CD4-positive, alpha-beta memory T cell (primary cell): ENCODE results near the gene SYT1. TPM values are rescaled to one million over a fixed set of nuclear protein-coding genes. Genes with fewer than 3 reads are reported as not detected.

ENCODE experiments used
- CTCF ChIA-PET: fragments of 350-600 bp; sonication (Branson Sonifier 250); formaldehyde crosslinking; loops from one replicate; lab custom pipeline; 2021; ENCODE audit warnings: inconsistent platforms; ENCODE audit not compliant: partially characterized antibody; lab: Charles Lee
- POLR2A ChIA-PET: fragments of 350-600 bp; sonication (Branson Sonifier 250); formaldehyde crosslinking; loops from one replicate; lab custom pipeline; 2021; ENCODE audit not compliant: partially characterized antibody; lab: Charles Lee
- DNase-seq, 5 donors: peaks; one replicate each; pipeline versions ENCODE4 v3.0.0 to v3.0.0-alpha.2; 2020 to 2022; ENCODE audit warnings: mixed read lengths in 1 of 5
- H3K27ac ChIP-seq: one replicate; pipeline ENCODE4 v1.7.0; 2013; ENCODE audit warnings: low read depth, low read length
- H3K27me3 ChIP-seq: 2 replicates; pipeline ENCODE4 v1.7.0; 2013; ENCODE audit warnings: mild to moderate bottlenecking, low read length, moderate library complexity; ENCODE audit not compliant: insufficient read depth
- H3K36me3 ChIP-seq: 2 replicates; pipeline ENCODE4 v1.7.0; 2013; ENCODE audit warnings: mild to moderate bottlenecking, low read length, moderate library complexity; ENCODE audit not compliant: insufficient read depth
- H3K4me1 ChIP-seq: 2 replicates; pipeline ENCODE4 v1.7.0; 2013; ENCODE audit warnings: mild to moderate bottlenecking, low read length, moderate library complexity; ENCODE audit not compliant: insufficient read depth
- H3K4me3 ChIP-seq, 2 donors: one replicate each; pipeline ENCODE4 v1.7.0; 2013; ENCODE audit warnings: low read length in 2 of 2, mild to moderate bottlenecking in 1 of 2
- H3K9me3 ChIP-seq, 2 donors: one replicate each; pipeline ENCODE4 v1.7.0; 2013; ENCODE audit warnings: low read length in 2 of 2, control low read depth in 1 of 2; ENCODE audit not compliant: control insufficient read depth in 1 of 2
- H3K27ac Mint-ChIP-seq, 7 donors: one replicate each; pipeline ENCODE4 v1.8.0; 2020 to 2021; ENCODE audit warnings: mixed read lengths in 7 of 7, mild to moderate bottlenecking in 6 of 7, inconsistent platforms in 3 of 7, moderate library complexity in 3 of 7
- H3K27me3 Mint-ChIP-seq, 2 donors: one replicate each; pipeline ENCODE4 v1.8.0; 2020 to 2021; ENCODE audit warnings: mixed read lengths in 2 of 2
- H3K36me3 Mint-ChIP-seq, 2 donors: one replicate each; pipeline ENCODE4 v1.8.0; 2020 to 2021; ENCODE audit warnings: mixed read lengths in 2 of 2, inconsistent platforms in 1 of 2, mild to moderate bottlenecking in 1 of 2
- H3K4me1 Mint-ChIP-seq, 4 donors: one replicate each; pipeline ENCODE4 v1.8.0; 2020 to 2021; ENCODE audit warnings: mixed read lengths in 4 of 4, mild to moderate bottlenecking in 1 of 4
- H3K4me3 Mint-ChIP-seq, 8 donors: one replicate each; pipeline ENCODE4 v1.8.0; 2020 to 2021; ENCODE audit warnings: mixed read lengths in 8 of 8, mild to moderate bottlenecking in 7 of 8, moderate library complexity in 6 of 8, inconsistent platforms in 3 of 8
- H3K9me3 Mint-ChIP-seq, 8 donors: one replicate each; pipeline ENCODE4 v1.8.0; 2020 to 2021; ENCODE audit warnings: mixed read lengths in 8 of 8, mild to moderate bottlenecking in 5 of 8, inconsistent platforms in 3 of 8, moderate library complexity in 1 of 8
- intact Hi-C: fragments of 100-400 bp; cut with micrococcal nuclease; formaldehyde crosslinking; loops from one replicate; pipeline ENCODE4 v1.15.1; 2023
- polyA plus RNA-seq, 2 donors: library from polyadenylated mRNA; unstranded; fragments of 300-500 nt; fragmentation: Illumina TruSeq; gene quantifications; one replicate each; pipeline ENCODE4 v1.2.3, GENCODE V29; 2021
- total RNA-seq, 2 experiments: library from RNA; stranded (reverse); gene quantifications; one replicate each; pipeline ENCODE4 v1.2.3, GENCODE V29; 2021

The SYT1 gene
- total and polyA plus RNA-seq, 4 experiments from 2014 or later, result not detected

DNA sequence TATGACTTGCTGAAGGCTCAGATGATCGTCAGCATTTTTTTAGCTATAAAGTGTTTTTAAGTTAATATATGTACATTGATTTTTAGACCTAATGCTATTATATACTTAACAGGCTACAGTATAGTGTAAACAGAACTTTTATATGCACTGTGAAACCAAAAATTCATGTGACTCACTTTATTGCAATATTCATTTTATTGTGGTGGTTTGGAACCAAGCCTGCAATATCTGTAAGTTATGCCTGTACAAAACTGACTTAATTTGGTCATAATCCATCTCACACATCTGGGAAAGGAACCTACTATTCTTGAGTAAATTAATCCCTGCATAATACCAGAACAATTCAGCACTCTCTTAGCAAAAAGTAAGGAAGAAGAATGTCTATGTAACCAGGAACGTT is 390.7 kb downstream of the SYT1 start:
- ChIA-PET CTCF (no interaction called here), POLR2A (no interaction called here)
- DNase-seq, result no peak
- no peak overlapping the region for H3K27ac Mint-ChIP-seq
- H3K4me1 ChIP-seq, result no peaks in the 10 kb centered on the region
- H3K4me3 ChIP-seq, result no peak overlapping the region
- no peaks in the 10 kb centered on the region for H3K27me3 Mint-ChIP-seq
- no peak overlapping the region for H3K4me3 Mint-ChIP-seq
- H3K9me3 ChIP-seq, result no peaks in the 10 kb centered on the region
- H3K4me1 Mint-ChIP-seq, result no peaks in the 10 kb centered on the region
- intact Hi-C loops, result no loop called here
- H3K27me3 ChIP-seq, result no peaks in the 10 kb centered on the region
- H3K36me3 Mint-ChIP-seq, result no peaks in the 10 kb centered on the region
- H3K27ac ChIP-seq, result no peak overlapping the region
- no peaks in the 10 kb centered on the region for H3K36me3 ChIP-seq
- H3K9me3 Mint-ChIP-seq, result peaks cover 0 to 11% (median 2%) of the 10 kb centered on the region in 8 donors

DNA sequence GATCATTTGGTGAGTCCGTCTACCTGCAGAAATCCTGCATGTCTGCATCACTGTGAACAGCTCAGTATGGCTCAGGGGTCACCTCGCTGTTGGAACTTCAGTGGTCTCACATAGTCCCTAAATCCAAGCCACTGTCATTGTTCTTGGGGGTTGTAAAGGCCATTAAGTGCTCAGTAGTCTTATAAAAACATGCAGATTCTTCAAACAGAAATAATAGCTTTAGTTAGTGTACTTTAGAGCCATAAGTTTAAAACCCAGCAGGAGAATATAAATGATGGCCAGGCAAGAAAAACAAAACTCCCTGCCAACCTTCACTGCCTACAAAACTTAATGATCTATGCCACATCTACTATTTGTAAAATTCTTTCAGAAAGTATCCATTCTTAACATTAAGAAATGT is 396.3 kb downstream of the SYT1 start:
- no peaks in the 10 kb centered on the region for H3K4me1 Mint-ChIP-seq
- no peak overlapping the region for H3K4me3 Mint-ChIP-seq
- Histone ChIP-seq H3K4me3 (no peak overlapping the region), H3K27ac (no peak overlapping the region), H3K36me3 (no peaks in the 10 kb centered on the region), H3K9me3 (no peaks in the 10 kb centered on the region), H3K27me3 (no peaks in the 10 kb centered on the region), H3K4me1 (no peaks in the 10 kb centered on the region)
- CTCF ChIA-PET, result no interaction called here
- POLR2A ChIA-PET, result no interaction called here
- H3K9me3 Mint-ChIP-seq, result no peaks in the 10 kb centered on the region
- no peaks in the 10 kb centered on the region for H3K27me3 Mint-ChIP-seq
- intact Hi-C loops, result no loop called here
- no peaks in the 10 kb centered on the region for H3K36me3 Mint-ChIP-seq
- H3K27ac Mint-ChIP-seq, result no peak overlapping the region
- no peak for DNase-seq

DNA sequence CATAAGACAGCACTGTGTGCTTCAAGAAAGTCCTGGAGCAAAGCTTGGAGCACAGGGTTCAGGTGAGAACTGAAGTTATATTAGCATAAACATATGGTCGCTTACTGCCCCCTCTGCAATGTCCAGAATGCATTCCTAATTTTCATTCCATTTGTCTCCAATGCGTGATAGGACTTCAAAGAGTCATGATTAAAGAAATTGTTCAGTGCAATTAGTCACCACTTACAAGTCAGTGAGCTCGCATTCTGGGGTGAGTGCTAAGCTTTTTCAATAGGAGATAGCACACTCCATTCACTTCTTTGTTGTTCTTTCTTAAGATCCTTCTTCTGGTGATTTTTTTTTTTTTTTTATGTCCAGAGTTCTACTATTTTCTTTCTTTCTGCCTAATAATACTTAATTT is 398.4 kb downstream of the SYT1 start:
- no peak overlapping the region for H3K4me3 ChIP-seq
- H3K36me3 Mint-ChIP-seq, result no peaks in the 10 kb centered on the region
- no peaks in the 10 kb centered on the region for H3K4me1 Mint-ChIP-seq
- no peak overlapping the region for H3K27ac ChIP-seq
- H3K27ac Mint-ChIP-seq, result no peak overlapping the region
- H3K4me3 Mint-ChIP-seq, result no peak overlapping the region
- no peaks in the 10 kb centered on the region for H3K9me3 Mint-ChIP-seq
- ChIA-PET CTCF (no interaction called here), POLR2A (no interaction called here)
- H3K27me3 Mint-ChIP-seq, result no peaks in the 10 kb centered on the region
- no peaks in the 10 kb centered on the region for H3K27me3 ChIP-seq
- intact Hi-C loops, result no loop called here
- no peak for DNase-seq
- no peaks in the 10 kb centered on the region for H3K9me3 ChIP-seq
- H3K4me1 ChIP-seq, result no peaks in the 10 kb centered on the region
- no peaks in the 10 kb centered on the region for H3K36me3 ChIP-seq

DNA sequence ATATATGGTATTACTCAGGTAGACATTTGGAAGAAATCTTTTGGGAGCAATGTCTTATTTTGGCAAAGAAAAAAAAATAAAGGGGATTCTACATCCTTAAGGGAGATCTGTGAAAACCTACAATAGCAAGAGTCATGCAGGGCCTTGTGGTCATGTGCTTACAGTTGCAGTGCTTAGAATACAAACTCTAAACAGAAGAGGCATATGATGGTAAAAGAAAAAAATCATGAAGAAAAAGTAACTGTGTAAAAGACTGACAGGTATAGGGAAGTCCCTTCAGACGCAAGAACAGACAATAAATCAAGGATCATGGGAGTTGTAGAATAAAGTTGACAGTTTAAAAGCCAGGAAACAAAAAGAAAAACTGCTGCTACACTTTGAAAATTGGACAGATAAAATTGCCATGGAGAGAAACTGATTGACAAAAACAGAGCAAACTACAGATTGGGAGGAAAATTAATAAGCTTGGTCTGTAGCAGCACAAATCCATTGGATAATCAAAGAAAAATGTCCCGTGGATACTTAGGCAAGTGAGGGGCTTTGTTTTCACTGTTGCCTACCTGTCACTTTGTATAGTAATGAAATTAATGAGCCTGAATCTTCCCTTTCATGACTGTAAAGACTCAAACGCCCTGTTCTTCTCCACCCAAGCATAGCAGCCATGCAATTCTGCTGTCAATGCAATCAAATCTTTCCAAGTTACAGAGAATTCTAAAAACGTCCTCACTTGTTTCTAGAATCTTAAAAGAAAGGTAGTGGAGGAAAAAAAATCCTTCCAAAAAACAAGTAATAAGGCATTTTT is 402.0 kb downstream of the SYT1 start:
- Histone ChIP-seq H3K36me3 (no peaks in the 10 kb centered on the region), H3K27me3 (no peaks in the 10 kb centered on the region), H3K27ac (no peak overlapping the region), H3K9me3 (no peaks in the 10 kb centered on the region), H3K4me3 (no peak overlapping the region), H3K4me1 (no peaks in the 10 kb centered on the region)
- H3K4me1 Mint-ChIP-seq, result no peaks in the 10 kb centered on the region
- no peaks in the 10 kb centered on the region for H3K36me3 Mint-ChIP-seq
- H3K27ac Mint-ChIP-seq, result no peak overlapping the region
- intact Hi-C loops, result no loop called here
- no peak for DNase-seq
- no peaks in the 10 kb centered on the region for H3K27me3 Mint-ChIP-seq
- ChIA-PET CTCF (no interaction called here), POLR2A (no interaction called here)
- no peak overlapping the region for H3K4me3 Mint-ChIP-seq
- H3K9me3 Mint-ChIP-seq, result peaks cover 0 to 4% (median 0%) of the 10 kb centered on the region in 8 donors

DNA sequence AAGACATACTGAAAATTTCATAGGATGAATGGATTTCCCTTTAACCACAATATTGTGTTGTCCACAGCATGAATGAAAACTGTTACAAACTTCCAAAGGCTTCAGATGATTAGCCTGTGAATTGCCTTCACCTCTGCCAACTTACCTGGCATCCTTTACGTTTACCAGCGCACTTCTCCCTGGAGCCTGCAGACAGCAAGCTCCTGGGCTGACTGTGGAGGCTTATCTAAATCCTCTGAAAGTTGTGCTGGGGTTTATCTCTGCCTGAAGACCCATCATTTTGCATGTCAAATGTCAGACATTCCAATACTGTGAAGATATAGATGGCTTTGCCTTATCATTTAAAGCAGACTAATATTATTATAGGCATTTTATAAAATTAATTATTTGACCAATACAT is 403.0 kb downstream of the SYT1 start:
- no peaks in the 10 kb centered on the region for H3K4me1 Mint-ChIP-seq
- H3K36me3 Mint-ChIP-seq, result no peaks in the 10 kb centered on the region
- H3K9me3 Mint-ChIP-seq, result peaks cover 0 to 9% (median 3%) of the 10 kb centered on the region in 8 donors
- intact Hi-C loops, result no loop called here
- Histone ChIP-seq H3K27me3 (no peaks in the 10 kb centered on the region), H3K9me3 (no peaks in the 10 kb centered on the region), H3K27ac (no peak overlapping the region), H3K4me3 (no peak overlapping the region), H3K4me1 (no peaks in the 10 kb centered on the region), H3K36me3 (no peaks in the 10 kb centered on the region)
- no peak for DNase-seq
- H3K27me3 Mint-ChIP-seq, result no peaks in the 10 kb centered on the region
- no peak overlapping the region for H3K27ac Mint-ChIP-seq
- ChIA-PET CTCF (no interaction called here), POLR2A (no interaction called here)
- no peak overlapping the region for H3K4me3 Mint-ChIP-seq

DNA sequence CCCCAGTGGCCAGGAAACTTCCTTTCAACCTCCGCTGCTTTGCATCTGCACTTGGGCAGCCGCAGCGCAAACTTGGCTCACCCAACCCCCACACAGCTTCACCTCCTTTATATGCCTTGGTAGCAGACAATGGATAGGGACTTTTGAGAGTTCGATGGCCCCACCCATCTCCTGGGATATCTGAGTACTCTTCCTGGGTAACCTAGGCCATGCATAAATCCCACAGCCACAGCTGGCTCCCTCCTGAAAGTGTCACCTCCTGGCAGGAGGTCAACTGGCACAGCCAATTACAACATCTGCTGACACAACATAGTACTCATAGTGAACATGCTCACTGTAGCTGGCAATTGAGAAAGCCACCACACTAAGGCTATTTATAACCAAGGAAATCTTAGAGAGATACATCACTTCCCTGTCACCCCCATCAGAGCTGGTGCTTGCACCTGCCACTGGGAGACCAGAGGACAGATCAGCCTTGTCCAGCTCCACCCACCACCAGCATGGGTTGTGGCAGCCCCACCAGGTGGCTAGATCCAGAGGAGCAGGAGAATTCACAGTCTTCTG is 410.0 kb downstream of the SYT1 start:
- H3K9me3 ChIP-seq, result no peaks in the 10 kb centered on the region
- H3K27ac Mint-ChIP-seq, result no peak overlapping the region
- ChIA-PET CTCF (no interaction called here), POLR2A (no interaction called here)
- intact Hi-C loops, result no loop called here
- H3K9me3 Mint-ChIP-seq, result peaks cover 0 to 31% (median 13%) of the 10 kb centered on the region in 8 donors
- no peak overlapping the region for H3K27ac ChIP-seq
- no peaks in the 10 kb centered on the region for H3K27me3 Mint-ChIP-seq
- H3K4me3 ChIP-seq, result no peak overlapping the region
- no peaks in the 10 kb centered on the region for H3K27me3 ChIP-seq
- no peak for DNase-seq
- H3K36me3 ChIP-seq, result no peaks in the 10 kb centered on the region
- no peak overlapping the region for H3K4me3 Mint-ChIP-seq
- no peaks in the 10 kb centered on the region for H3K4me1 ChIP-seq
- H3K36me3 Mint-ChIP-seq, result no peaks in the 10 kb centered on the region
- no peaks in the 10 kb centered on the region for H3K4me1 Mint-ChIP-seq

DNA sequence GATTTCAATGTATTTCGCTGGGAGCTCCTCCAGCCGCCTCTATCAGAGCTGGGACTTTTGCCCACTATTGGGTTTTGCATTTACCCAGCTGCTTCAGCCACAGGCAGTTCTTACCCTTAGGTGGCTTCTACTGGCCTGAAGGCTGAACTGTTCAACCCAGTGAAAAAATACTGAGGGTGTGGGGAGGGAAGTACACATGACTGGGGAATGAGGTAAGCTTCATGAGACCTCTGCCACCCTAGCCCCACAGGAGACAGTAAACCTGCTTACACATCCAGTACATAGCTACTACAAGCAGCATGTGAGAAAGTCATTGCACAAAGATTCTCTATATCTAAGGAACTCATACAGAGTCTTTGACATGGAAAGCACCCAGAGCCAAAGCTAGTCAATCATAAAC is 411.1 kb downstream of the SYT1 start:
- POLR2A ChIA-PET, result no interaction called here
- Mint-ChIP-seq H3K27ac (no peak overlapping the region), H3K4me3 (no peak overlapping the region), H3K27me3 (no peaks in the 10 kb centered on the region), H3K9me3 (peaks cover 0 to 34% (median 13%) of the 10 kb centered on the region in 8 donors), H3K36me3 (no peaks in the 10 kb centered on the region), H3K4me1 (no peaks in the 10 kb centered on the region)
- intact Hi-C loops, result no loop called here
- no peaks in the 10 kb centered on the region for H3K27me3 ChIP-seq
- H3K27ac ChIP-seq, result no peak overlapping the region
- no peak overlapping the region for H3K4me3 ChIP-seq
- no peaks in the 10 kb centered on the region for H3K36me3 ChIP-seq
- H3K4me1 ChIP-seq, result no peaks in the 10 kb centered on the region
- CTCF ChIA-PET, result no interaction called here
- DNase-seq, result no peak
- no peaks in the 10 kb centered on the region for H3K9me3 ChIP-seq
